Measurements from ENCODE around the gene LRP6. TPM values are rescaled to one million over a fixed set of nuclear protein-coding genes. Genes with fewer than 3 reads are reported as not detected.
A peak's percentile ranks its signal among the peaks of the same experiment; 100 is the strongest.

LRP6 gene
- total RNA-seq, 2 experiments from 2014 or later, result 5.2 to 8.1 TPM

DNA sequence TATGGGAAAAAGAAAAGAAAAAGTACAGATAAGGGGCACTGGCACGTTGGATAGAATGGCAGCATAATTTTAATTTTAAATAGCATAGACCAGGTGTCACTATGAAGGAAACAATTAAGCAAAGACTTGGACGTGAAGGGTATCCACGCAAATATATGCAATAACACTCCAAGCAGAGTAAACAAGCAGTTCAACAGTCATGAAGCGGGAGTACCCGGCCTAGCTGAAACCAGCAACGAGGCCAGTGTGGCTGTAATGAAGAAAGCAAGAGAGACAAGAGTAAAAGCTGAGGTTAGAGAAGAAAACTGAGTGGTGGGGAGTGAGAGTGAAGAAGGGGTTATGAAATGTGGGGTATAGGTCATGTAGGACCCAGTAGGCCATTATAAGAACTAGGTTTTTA lies 110.7 kb downstream of the LRP6 start:
- Histone ChIP-seq H2AFZ (ENCODE audit: low read length) (no peak overlapping the region), H4K20me1 (ENCODE audit: insufficient read depth, low read length) (no peaks in the 10 kb centered on the region), H3K79me2 (ENCODE audit: insufficient read depth, low read depth, low read length) (no peaks in the 10 kb centered on the region), H3K9me3 (ENCODE audit: low read length) (no peaks in the 10 kb centered on the region), H3K4me3 (ENCODE audit: low read depth, low read length, poor library complexity, severe bottlenecking) (no peak overlapping the region), H3K9me2 (ENCODE audit: insufficient read depth, low read length) (no peaks in the 10 kb centered on the region), H3K36me3 (ENCODE audit: insufficient read depth, low read length) (no peaks in the 10 kb centered on the region), H3K4me2 (ENCODE audit: low read length) (no peak overlapping the region), H3K27ac (ENCODE audit: low read depth, low read length, poor library complexity, severe bottlenecking) (no peak overlapping the region), H3K4me1 (ENCODE audit: insufficient read depth, low read length, poor library complexity, severe bottlenecking) (no peaks in the 10 kb centered on the region)
- BruUV-seq (replicated peaks), result no TSS peak
- no peak for TF ChIP-seq EZH2phosphoT487 (IDR thresholded peaks at IDR 0.05; ENCODE audit: borderline replicate concordance, low read depth, low read length)
- no peak for TF ChIP-seq CTCF (conservative IDR thresholded peaks at IDR 0.05; ENCODE audit: low read length)
- ChIA-PET POLR2A (no interaction called here), CTCF (ENCODE audit: unreplicated experiment) (no interaction called here)
- intact Hi-C loops (cut with micrococcal nuclease; ENCODE audit: unreplicated experiment), result no loop called here
- no peak for DNase-seq (ENCODE audit: low spot score)

GRCh38 chr12:12153596-12153995 lies 113.2 kb downstream of the LRP6 start:
- no peaks in the 10 kb centered on the region for H3K9me3 ChIP-seq (ENCODE audit: low read length)

More at GRCh38 chr12:12153596-12153995, 113.2 kb downstream of the LRP6 start:
- Histone ChIP-seq H3K4me2 (ENCODE audit: low read length) (no peak overlapping the region), H3K36me3 (ENCODE audit: insufficient read depth, low read length) (no peaks in the 10 kb centered on the region), H3K9me2 (ENCODE audit: insufficient read depth, low read length) (no peaks in the 10 kb centered on the region), H3K4me3 (ENCODE audit: low read depth, low read length, poor library complexity, severe bottlenecking) (no peak overlapping the region), H4K20me1 (ENCODE audit: insufficient read depth, low read length) (no peaks in the 10 kb centered on the region), H3K27ac (ENCODE audit: low read depth, low read length, poor library complexity, severe bottlenecking) (no peak overlapping the region), H3K4me1 (ENCODE audit: insufficient read depth, low read length, poor library complexity, severe bottlenecking) (no peaks in the 10 kb centered on the region), H2AFZ (ENCODE audit: low read length) (no peak overlapping the region), H3K79me2 (ENCODE audit: insufficient read depth, low read depth, low read length) (no peaks in the 10 kb centered on the region)
- CTCF ChIA-PET (ENCODE audit: unreplicated experiment), result interaction anchor here (0.9 kb wide), 1 partner anchor 11 kb away, joined by 3 read pairs; no protein-coding TSS in a partner anchor
- intact Hi-C loops (cut with micrococcal nuclease; ENCODE audit: unreplicated experiment), result no loop called here
- DNase-seq (ENCODE audit: low spot score), result peak; percentile 5
- TF ChIP-seq CTCF (conservative IDR thresholded peaks at IDR 0.05; ENCODE audit: low read length), result peak; percentile 39; the same call in 1 of the 2 replicates
- no peak for TF ChIP-seq EZH2phosphoT487 (IDR thresholded peaks at IDR 0.05; ENCODE audit: borderline replicate concordance, low read depth, low read length)
- POLR2A ChIA-PET, result interaction anchor here (0.7 to 1.5 kb wide), 3 partner anchors 10 to 15 kb away, joined by 3 read pairs; no protein-coding TSS in a partner anchor
- BruUV-seq (replicated peaks), result no TSS peak
